Activated CD4-positive, CD25-positive, alpha-beta regulatory T cell (primary cell): ENCODE measurements around the gene GALNT17.
"Not testable (repeated sequence)": the region's sequence is repeated elsewhere in the genome, so short reads cannot be mapped to it uniquely, and the experiment has no call there.

Source experiments
- DNase-seq, 4 experiments: peaks; one replicate each; lab custom pipeline; 2025; lab: John Stamatoyannopoulos, UW

The GALNT17 gene

DNA sequence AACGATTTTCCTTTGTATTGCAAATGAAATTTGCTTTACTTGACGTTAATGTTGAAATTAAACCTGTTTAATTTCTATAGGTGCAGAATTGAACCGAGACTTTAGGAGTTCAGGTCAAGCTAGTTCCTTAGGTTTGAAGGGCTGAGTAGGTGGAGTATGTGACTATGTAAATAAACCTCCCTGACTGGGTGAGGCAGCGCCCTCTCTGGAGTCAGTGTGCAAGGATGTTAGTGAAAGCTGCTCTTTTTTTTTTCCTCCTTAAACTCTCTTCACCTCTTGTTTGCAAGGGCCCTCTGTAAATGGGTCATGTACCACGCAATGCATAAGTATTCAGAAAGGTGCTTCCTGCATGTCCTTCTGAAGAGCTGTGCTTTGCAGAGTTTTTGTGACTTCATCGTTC, 33.8 kb downstream of the GALNT17 start:
- DNase-seq = no peak

DNA sequence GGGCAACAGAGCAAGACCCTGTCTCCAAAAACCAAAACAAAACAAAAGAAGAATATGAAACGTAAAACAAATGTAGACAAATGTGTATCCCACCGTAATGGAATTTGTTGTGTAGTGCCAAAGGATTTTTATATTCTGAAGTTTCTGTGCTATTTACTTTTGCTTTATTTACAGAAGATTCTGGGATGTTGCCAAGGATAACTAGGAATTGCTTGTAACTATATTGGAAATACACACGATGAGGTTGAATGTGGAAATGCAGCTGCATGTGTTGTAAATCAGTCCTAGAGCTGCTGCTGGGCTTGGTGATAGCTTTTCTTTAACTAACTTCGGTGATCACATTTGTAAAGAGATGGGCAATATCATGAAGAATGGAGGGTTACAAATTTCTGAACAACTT, 39.5 kb downstream of the GALNT17 start:
- no peak for DNase-seq

DNA sequence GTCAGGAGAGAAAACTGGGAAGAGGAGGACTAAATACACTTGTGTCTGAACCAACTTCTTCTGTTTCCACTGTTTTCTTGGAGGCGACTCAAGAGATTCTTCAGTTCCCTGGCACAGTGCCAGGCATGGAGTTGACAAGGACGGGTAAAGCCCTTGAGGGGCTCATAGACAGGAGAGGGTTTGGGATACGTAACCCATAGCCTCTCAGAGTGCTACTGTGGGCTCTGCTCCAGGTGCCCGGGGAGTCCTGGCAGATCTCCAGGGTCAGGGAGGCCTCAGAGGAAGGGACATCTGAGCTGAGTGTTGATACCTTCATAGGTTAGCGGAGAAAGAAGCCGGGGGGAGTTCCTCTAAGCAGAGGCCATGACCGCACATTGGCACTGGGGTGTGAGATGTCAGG, 42.0 kb downstream of the GALNT17 start:
- no peak for DNase-seq

DNA sequence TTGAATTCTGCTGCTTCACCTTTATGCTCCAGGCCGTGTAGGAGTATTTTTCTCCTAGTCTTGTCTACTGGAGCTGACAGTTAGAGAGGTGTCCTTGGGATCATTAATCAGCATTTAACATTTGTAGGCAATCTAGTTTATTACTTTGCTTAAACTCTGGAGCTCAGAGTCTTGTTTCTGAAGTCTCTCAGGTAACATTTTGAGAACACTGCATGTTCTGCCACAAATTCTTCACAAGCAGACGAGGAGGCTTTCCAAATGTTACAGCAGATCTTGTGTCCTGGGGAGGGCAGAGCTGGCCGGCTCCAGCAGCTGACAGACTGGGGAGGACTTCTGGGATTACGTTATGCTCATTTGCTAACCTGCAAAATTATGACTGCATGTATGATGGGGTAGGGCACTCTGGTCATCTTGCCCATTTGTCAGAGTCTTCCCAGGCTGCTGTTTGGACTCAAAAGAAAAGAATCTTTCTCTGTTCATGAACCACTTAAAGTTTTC, 50.5 kb downstream of the GALNT17 start:
- DNase-seq = no peak

DNA sequence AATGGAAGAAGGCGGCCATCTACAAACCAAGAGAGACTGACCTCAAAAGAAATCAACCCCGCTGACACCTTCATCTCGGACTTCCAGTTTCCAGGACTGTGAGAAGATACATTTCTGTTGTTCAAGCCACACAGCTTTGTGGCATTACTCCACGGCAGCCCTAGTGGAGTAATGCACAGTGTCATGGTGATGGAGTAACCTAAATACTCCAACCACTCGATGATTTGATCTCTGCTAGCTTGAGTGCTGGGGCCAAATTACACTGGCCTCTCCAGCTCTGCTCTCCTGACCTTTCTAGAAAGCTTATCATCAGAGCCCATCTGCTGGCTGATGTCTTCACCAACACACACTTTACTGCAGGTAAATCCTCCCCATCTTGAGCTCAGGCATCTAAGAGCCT, 52.2 kb downstream of the GALNT17 start:
- no peak for DNase-seq

DNA sequence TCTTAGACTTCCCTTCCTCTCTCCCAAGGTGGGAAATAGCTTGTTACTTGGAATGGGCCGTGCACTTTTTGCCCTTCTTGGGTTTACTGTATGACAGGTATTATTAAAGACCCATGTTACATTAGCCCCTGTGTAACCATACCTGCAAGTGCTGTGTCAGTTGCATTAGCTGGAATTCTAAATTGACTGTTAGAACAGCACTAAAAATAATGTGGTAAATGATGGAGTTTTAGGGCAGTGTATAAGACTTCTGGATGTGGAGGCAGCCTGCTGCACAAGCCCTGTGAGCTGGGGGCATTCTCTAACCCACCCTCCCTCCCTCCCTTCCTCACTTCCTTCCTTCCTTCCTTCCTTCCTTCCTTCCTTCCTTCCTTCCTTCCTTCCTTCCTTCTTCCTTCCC, 52.7 kb downstream of the GALNT17 start:
- no peak for DNase-seq

DNA sequence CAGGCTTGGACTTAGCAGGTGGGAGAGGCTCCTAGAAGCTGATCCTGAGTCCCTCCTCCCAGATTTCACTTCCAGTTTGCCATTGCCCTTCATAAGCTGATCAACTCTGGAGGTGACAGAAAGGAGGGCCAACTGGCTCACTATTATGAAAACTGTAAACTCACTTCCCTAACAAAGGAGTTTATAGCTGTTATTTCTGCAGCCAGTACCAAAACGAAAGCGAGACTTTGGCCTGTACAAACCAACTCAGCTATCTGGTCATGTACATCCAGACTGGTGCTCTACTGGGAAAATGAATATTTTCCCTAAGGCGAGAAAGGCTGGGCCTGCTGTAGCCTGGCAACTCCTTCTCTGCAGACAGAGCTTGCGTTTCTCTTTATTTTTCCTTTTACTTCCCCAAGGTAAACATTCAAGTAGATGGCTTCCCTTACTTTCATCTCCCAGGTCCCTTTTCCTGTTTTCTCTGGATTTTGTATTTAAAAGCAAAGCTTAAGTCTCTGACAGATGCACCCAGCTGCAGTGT, 54.7 kb downstream of the GALNT17 start:
- no peak for DNase-seq

DNA sequence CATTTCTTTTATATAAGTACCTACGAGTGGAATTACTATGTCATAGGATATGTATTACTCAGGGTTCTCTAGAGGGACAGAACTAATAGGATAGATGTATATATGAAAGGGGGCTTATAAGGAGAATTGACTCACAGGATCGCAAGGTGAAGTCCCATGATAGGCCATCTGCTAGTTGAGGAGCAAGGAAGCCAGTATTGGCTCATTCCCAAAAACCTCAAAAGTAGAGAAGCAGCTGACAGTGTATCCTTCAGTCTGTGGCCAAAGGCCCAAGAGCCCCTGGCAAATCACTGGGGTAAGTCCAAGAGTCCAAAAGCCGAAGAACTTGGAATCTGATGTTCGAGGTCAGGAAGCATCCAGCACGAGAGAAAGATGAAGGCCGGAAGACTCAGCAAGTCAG, 59.8 kb downstream of the GALNT17 start:
- no peak for DNase-seq

DNA sequence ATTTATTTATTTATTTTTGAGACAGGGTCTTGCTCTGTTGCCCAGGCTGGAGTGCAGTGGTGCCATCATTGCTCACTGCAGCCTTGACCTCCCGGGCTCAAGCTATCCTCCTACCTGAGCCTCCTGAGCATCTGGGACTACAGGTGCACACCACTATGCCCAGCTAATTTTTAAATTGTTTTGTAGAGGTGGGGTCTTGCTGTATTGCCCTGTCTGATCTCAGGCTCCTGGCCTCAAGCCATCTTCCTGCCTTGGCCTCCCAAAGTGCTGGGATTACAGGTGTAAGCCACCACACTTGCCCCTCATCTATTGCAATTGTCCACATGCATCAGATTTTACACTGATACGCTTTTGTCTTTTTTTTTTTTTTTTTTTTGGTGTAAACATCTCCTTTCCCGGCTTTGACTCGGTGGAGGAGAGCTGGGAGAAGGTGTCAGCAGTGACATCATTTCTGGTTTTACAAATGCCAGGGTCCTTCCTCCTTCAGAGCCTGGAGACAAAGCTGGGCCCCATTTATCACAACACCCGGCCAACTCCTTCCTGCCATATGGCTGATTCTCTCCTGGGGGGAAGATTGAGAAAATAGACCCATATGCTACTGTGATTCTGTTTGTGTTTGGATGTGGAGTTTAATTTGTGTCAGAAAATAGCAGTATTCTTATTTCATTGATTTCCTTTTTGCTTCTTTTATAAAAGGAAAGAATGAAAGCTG, 61.3 kb downstream of the GALNT17 start:
- no peak for DNase-seq

DNA sequence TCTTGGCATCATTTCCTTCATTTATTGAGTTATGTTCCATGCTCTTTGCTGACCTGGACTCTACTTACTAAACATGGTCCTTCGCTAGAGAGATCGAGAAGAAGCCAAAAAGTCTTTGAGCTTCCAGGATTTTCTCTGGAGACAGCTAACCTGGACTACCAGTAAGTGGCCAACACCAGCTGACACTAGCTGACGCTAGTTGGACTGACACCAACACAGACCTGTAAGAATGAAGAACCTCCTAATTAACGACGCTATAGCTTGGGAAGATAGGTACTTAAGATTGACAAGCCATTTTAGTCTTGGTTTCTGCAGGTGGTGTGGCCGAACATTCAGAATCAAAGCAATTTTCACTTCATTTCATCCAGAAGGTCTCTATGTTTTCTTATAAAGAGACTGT, 66.4 kb downstream of the GALNT17 start:
- DNase-seq = no peak

DNA sequence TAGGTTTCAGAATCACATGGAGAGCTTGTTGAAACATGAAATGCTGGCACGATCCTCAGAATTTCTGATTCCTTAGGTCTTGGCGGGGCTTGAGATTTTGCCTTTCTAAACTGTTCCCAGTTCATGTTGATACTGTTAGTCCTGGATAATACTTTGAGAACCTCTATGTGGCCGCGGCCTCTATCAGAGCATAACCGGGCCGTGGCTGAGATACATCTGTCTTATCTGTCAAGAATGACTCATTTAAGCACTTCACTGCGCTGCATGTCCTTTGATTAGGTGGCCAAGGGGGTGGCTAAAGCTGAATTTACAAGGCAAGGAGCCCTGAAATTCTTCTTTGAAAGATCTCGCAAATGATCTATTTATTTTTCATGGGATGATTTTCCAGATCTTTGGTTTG, 66.9 kb downstream of the GALNT17 start:
- DNase-seq = no peak

DNA sequence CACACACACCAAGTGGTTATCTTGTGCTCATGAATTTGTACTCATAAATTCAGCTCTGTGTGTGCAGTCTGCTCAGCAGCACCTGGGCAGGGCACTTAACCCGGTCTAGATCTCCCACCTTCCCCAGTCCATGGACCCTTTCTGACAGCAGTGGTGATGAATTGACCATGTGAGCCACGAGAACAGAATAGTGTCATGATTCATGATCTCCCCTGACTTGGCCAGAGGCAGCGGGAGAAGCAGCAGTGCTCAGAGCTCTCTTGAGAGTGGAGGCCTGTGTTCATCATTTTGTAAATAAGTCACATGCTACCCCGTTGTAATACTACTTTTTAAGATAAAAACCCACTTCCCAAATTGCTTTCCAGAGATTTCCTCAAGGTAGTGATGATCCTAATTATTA, 74.2 kb downstream of the GALNT17 start:
- no peak for DNase-seq

DNA sequence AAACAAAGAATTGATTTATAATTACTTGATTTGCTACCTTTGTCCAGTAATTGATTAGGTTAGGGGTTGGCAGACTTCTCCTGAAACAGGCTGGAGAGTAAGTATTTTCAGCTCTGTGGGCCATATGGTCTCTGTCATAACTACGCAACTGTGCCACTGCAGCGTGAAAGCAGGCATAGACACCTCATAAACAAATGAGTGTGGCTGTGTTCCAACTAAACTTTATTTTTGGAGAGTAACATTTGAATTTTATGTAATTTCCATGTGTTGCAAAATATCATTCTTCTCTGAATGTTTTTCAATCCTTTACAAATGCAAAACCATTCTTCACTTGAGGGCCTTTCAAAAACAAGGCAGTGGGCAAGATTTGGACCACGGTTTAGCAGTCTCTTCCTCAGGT, 76.9 kb downstream of the GALNT17 start:
- no peak for DNase-seq

DNA sequence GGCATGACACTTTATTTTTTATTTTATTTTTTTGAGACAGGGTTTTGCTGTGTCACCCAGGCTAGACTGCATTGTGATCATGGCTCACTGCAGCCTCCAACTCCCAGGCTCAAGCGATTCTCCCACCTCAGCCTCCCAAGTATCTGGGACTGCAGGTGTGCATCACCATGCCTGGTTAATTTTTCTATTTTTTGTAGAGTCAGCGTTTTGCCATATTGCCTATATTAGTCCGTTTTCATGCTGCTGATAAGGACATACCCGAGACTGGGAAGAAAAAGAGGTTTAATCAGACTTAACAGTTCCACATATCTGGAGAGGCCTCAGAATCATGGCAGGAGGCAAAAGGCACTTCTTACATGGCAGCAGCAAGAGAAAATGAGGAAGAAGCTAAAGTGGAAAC, 77.5 kb downstream of the GALNT17 start:
- DNase-seq = not testable (repeated sequence)

DNA sequence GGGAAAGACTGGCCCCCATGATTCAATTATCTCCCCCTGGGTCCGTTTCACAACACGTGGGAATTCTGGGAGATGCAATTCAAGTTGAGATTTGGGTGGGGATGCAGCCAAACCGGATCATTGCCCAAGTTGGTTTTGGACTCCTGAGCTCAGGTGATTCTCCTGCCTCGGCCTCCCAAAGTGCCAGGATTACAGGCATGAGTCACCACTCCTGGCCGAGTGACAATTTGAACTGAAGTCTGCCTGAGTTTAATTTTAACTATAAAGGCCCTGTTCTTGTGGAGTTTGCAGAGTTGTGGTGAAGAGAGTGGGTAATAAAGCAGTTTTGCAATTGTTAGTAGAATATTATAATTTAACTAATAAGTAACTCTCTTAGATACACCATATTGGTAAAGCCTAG, 78.3 kb downstream of the GALNT17 start:
- DNase-seq = no peak

DNA sequence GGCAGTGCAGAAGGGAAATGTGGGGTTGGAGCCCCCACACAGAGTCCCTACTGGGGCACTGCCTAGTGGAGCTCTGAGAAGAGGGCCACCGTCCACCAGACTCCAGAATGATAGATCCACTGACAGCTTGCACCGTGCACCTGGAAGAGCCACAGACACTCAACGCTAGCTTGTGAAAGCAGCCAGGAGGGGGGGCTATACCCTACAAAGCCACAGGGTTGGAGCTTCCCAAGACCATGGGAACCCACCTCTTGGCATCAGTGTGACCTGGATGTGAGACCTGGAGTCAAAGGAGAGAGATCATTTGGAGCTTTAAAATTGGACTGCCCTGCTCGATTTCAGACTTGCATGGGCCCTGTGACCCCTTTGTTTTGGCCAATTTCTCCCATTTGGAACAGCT, 80.5 kb downstream of the GALNT17 start:
- not testable (repeated sequence) for DNase-seq

DNA sequence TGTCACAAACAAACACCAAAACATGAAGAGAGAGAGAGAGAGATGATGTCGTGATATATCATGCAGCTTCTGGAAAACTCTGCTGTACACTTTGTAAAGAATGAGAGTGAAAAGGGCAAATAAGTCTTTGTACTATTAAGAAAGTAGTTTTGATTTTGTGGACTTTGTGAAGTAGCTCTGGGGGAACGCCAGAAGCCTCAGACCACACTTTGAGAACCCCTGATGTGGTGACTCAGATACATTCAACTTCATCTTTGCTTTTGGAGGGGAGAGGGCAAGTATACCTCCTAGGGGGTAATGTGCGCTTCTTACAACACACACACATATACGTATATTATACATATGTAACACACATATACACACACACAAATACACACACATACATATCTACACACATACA, 84.3 kb downstream of the GALNT17 start:
- DNase-seq = no peak

DNA sequence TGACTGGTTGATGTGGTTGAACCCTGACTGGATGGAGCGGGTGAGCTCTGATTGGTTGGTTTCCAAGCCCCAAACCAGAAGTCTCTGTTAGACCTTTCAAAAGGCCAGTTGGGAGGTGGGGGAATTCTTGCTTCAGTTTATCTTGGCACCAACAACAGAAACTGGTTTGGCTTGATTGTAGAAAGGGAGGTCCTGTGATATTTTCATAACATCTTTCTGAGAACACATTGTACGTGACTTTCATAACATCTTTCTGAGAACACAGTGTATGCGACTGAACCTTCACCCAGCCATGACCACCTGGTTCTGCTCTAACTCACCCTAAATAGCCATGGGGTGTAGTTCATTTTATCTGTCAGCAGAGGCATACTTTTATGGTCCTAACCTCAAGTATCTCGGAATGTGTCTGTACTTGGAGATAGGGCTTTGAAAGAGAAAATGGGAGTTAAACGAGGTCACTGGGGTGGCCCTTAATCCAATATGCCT, 88.3 kb downstream of the GALNT17 start:
- no peak for DNase-seq

DNA sequence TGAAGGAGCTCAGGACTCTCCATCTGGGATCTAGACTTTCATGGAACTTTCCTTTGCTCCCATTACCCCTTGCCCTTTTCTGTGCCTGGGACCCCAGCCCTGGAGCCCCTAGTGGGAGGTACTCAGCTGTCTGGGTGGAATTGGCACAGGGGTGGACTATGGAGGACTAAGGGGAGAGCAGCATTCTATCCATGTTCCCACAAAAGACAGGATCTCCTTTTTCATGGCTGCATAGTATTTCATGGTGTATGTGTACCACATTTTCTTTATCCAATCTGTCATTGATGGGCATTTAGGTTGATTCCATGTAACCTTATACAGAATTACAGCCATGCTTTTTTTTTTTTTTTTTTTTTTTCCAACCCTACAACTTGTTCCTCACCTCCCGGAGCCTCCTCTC, 89.1 kb downstream of the GALNT17 start:
- no peak for DNase-seq

DNA sequence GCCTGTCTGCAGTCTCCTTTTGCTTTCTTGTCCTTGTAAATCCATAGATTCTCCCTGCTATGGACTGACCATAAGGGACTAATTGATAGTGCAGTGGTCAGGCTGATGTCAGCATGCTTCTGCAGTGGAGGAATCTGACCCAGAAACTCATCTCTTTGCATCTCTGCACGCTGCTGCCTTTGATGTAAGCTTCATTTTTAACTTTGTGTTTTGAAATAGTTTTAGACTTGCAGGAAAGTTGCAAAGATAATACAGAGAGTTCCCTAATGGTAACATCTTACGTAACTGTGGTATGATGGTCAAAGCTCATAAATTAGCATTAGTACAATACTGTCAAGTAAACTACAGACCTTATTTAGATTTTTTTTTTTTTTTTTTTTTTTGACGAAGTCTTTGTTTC, 89.6 kb downstream of the GALNT17 start:
- no peak for DNase-seq

DNA sequence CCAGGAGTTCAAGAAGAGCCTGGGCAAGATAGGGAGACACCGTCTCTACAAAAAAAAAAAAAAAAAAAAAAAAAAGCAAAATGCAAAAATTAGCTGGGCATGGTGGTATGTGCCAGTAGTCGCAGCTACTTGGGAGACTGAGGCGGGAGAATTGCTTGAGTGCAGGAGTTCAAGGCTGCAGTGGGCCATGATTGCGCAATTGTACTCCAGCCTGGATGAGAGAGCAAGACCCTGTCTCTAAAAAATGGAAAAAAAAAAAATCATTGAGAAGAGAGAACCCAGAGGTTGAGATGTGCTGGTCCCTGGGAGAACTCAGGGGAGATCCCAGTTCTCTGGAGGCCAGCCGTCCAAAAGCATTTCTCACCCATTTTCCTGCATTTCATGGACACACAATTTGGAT, 95.2 kb downstream of the GALNT17 start:
- no peak for DNase-seq

DNA sequence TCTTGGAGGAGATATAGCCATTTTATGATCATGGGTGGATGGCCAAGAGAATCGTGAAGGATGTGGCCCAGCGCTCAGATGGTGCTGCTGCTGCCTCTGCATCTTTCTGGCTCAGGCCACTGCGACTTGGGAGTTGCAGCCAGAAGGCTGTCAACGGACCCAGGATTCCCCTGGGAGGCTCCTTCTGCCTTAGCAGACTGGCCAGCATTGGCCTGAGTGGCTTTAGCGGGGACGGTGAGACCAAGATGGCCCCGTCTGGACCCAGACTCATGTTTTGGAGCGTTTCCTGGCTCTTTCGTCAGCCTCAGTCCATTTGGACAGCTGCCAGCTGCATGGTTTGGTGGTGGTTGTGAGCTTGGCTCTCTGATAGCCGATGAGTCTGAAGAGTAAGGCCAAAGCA, 97.2 kb downstream of the GALNT17 start:
- no peak for DNase-seq

DNA sequence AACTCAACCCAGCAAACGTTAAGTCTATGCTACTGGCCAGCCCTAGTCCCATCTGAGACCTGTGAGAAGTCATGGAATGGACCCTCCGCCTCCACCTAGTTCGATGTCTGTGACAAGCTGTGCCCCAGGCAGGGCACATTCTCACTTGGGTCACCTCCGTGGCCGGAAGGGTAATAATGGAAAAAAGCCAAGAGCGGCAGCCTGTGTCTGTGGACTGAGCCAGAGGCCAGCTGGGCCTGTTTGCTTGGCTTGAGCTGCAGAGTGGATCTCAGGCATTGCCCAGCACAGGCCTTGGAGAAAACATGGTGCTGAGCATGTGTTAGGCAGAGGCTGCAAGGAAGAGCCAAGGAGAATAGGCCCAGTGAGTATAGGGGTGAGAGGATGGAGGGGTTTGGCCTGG, 97.8 kb downstream of the GALNT17 start:
- DNase-seq = no peak

DNA sequence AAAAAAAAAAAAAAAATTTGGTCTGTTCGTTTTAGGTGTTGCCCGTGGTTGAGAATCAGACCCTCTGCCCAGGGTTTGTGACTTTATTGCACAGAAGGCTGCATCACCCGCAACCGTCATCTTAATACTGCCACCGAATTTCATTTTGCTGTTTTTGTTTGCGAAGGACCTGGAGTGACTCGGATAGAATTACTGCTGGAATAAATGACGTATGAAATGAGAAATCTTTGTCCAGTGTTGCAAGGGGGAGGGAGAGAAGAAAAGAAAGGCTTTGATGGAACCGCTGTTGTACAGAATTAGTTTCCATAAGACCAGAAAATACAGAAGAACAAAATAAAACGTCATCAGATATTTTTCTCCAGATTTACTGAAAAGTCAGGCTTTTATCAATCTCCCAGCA, 103.3 kb downstream of the GALNT17 start:
- DNase-seq = no peak
